HepG2 (cell line): ENCODE results near the gene BCL11B.

Experiments used
- CTCF ChIP-seq: sonication (generic); formaldehyde crosslinking; IDR thresholded peaks from 2 replicates; pipeline ENCODE4 v1.5.0; 2020; ENCODE audit warnings: mild to moderate bottlenecking, missing genetic modification reagents, moderate library complexity
- MNT ChIP-seq: fragments of 450-650 bp; IDR thresholded peaks from 2 replicates; pipeline ENCODE4 v1.6.1; 2016
- TF ChIP-seq, protein P1 (sequence below), 2 experiments: IDR thresholded peaks; 2 replicates each; pipeline ENCODE4 v1.6.1; 2011 to 2012; ENCODE audit warnings: low read length in 2 of 2, borderline replicate concordance in 1 of 2, low read depth in 1 of 2, mild to moderate bottlenecking in 1 of 2, moderate library complexity in 1 of 2

- TF ChIP-seq MNT (no peak), CTCF (CRISPR knock-in tag) (no peak)
- TF ChIP-seq, protein P1, sequence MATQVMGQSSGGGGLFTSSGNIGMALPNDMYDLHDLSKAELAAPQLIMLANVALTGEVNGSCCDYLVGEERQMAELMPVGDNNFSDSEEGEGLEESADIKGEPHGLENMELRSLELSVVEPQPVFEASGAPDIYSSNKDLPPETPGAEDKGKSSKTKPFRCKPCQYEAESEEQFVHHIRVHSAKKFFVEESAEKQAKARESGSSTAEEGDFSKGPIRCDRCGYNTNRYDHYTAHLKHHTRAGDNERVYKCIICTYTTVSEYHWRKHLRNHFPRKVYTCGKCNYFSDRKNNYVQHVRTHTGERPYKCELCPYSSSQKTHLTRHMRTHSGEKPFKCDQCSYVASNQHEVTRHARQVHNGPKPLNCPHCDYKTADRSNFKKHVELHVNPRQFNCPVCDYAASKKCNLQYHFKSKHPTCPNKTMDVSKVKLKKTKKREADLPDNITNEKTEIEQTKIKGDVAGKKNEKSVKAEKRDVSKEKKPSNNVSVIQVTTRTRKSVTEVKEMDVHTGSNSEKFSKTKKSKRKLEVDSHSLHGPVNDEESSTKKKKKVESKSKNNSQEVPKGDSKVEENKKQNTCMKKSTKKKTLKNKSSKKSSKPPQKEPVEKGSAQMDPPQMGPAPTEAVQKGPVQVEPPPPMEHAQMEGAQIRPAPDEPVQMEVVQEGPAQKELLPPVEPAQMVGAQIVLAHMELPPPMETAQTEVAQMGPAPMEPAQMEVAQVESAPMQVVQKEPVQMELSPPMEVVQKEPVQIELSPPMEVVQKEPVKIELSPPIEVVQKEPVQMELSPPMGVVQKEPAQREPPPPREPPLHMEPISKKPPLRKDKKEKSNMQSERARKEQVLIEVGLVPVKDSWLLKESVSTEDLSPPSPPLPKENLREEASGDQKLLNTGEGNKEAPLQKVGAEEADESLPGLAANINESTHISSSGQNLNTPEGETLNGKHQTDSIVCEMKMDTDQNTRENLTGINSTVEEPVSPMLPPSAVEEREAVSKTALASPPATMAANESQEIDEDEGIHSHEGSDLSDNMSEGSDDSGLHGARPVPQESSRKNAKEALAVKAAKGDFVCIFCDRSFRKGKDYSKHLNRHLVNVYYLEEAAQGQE (IDR thresholded peaks at IDR 0.05; ENCODE audit: borderline replicate concordance in 1 of 2, low read depth in 1 of 2, low read length in 2 of 2), result no peak
Observed at GRCh38 chr14:99120526-99121318, 151.3 kb downstream of the BCL11B start.
